ENCODE data around the gene SRSF7. TPM values are rescaled to one million over a fixed set of nuclear protein-coding genes. Genes with fewer than 3 reads are reported as not detected.
"Not testable (repeated sequence)": the region's sequence is repeated elsewhere in the genome, so short reads cannot be mapped to it uniquely, and the experiment has no call there.

SRSF7 gene
- total RNA-seq, 4 donors from 2014 or later = 94.4 to 163 (median 128) TPM

DNA sequence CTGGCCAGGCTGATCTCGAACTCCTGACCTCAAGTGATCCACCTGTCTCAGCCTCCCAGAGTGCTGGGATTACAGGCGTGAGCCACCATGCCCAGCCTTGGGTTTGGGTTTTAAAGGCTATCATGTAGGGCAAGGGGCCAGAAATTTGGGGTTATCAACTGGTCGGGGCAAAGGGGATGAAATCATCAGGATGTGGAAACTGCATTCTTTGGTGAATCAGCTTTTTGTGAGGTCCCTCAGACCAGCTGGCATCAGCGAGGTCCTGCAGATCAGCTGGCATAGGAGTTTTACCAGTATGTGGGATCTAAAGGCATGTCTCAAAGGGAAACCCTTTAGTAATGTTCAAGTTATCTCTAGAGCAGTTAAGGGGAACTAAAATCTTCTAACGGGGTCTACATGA, 20.5 kb upstream of the SRSF7 start:
- Histone ChIP-seq H3K9me3 (no peaks in the 10 kb centered on the region), H3K4me3 (no peak overlapping the region), H3K27me3 (no peaks in the 10 kb centered on the region), H3K27ac (no peak overlapping the region), H3K4me1 (no peaks in the 10 kb centered on the region), H3K36me3 (no peaks in the 10 kb centered on the region)
- TF ChIP-seq, protein P1, sequence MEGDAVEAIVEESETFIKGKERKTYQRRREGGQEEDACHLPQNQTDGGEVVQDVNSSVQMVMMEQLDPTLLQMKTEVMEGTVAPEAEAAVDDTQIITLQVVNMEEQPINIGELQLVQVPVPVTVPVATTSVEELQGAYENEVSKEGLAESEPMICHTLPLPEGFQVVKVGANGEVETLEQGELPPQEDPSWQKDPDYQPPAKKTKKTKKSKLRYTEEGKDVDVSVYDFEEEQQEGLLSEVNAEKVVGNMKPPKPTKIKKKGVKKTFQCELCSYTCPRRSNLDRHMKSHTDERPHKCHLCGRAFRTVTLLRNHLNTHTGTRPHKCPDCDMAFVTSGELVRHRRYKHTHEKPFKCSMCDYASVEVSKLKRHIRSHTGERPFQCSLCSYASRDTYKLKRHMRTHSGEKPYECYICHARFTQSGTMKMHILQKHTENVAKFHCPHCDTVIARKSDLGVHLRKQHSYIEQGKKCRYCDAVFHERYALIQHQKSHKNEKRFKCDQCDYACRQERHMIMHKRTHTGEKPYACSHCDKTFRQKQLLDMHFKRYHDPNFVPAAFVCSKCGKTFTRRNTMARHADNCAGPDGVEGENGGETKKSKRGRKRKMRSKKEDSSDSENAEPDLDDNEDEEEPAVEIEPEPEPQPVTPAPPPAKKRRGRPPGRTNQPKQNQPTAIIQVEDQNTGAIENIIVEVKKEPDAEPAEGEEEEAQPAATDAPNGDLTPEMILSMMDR (IDR thresholded peaks at IDR 0.05) = no peak
- TF ChIP-seq POLR2A (IDR thresholded peaks at IDR 0.05) = no peak
- intact Hi-C loops (cut with DNase I; ENCODE audit: low total_unique reads) = no loop called here
- no peak for DNase-seq

GRCh38 chr2:38765551-38765950, 14.4 kb upstream of the SRSF7 start:
- H3K4me3 ChIP-seq = no peak overlapping the region
- intact Hi-C loops (cut with DNase I; ENCODE audit: low total_unique reads) = no loop called here
- no peak overlapping the region for H3K27ac ChIP-seq
- no peak for TF ChIP-seq POLR2A (IDR thresholded peaks at IDR 0.05)
- H3K4me1 ChIP-seq = no peaks in the 10 kb centered on the region
- no peaks in the 10 kb centered on the region for H3K27me3 ChIP-seq
- H3K36me3 ChIP-seq = no peaks in the 10 kb centered on the region
- no peaks in the 10 kb centered on the region for H3K9me3 ChIP-seq
- no peak for DNase-seq

DNA sequence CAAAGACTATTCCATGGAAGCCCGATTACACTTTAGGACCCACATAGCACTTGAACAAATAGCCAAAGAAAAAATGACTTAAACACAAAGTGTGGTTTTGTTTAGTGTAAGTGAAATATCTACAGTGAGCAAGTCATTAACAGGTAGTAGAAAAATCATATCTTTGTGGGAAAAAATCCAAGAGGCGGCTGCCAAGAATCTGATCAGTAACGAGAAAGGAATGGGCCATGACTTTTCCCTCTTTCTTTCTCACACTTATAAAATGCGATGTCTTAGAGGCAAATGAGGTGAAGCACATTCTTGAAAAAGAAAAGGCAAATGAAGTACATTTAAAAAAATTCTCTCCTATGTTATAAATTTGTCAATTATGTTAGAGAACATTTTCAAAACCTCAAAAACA, 14.0 kb upstream of the SRSF7 start:
- H3K27ac ChIP-seq = no peak overlapping the region
- TF ChIP-seq, protein P1 (IDR thresholded peaks at IDR 0.05) = no peak
- no peak for TF ChIP-seq POLR2A (IDR thresholded peaks at IDR 0.05)
- no peaks in the 10 kb centered on the region for H3K36me3 ChIP-seq
- H3K4me3 ChIP-seq = no peak overlapping the region
- H3K27me3 ChIP-seq = no peaks in the 10 kb centered on the region
- intact Hi-C loops (cut with DNase I; ENCODE audit: low total_unique reads) = no loop called here
- no peaks in the 10 kb centered on the region for H3K9me3 ChIP-seq
- DNase-seq = no peak
- no peaks in the 10 kb centered on the region for H3K4me1 ChIP-seq

DNA sequence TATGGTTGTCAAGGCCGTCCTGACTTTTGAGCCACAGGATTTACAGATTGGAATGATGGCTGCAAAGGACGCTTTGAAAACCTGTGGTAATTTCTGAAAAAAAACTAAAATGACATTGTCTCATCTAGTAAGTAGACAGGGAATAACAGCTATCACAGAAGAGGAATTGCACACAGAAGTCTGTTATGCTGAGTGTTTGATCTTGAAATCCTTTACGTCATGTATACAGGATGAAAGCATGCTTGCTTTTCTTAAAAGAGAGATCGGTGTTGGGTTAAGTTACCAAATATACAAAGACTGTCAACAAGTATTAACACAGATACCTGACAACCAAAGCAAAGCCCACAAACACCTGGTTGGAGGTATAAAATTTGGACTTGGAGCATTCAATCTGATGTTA, 12.6 kb upstream of the SRSF7 start:
- Histone ChIP-seq H3K4me1 (no peaks in the 10 kb centered on the region), H3K4me3 (no peak overlapping the region), H3K36me3 (no peaks in the 10 kb centered on the region), H3K9me3 (no peaks in the 10 kb centered on the region), H3K27me3 (no peaks in the 10 kb centered on the region), H3K27ac (no peak overlapping the region)
- intact Hi-C loops (cut with DNase I; ENCODE audit: low total_unique reads) = no loop called here
- no peak for TF ChIP-seq POLR2A (IDR thresholded peaks at IDR 0.05)
- TF ChIP-seq, protein P1 (IDR thresholded peaks at IDR 0.05) = no peak
- DNase-seq = no peak

DNA sequence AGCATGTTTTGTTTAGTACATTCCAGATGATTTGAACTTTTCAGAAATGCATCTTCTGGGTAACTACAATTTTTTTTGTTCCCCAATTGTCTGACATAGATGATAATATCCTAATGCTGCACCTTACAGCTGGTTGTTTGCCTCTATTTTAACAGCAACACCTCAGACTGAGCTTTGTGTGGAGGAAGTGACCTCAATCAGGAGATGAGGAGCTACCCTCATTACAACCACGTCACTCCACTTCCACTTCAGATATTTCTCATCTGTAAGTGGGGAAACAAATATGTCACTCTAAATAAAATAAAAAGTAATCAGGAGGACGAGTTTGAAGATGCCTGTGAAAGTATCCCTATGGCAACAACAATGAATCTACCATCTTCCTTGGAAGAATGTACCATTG, 12.1 kb upstream of the SRSF7 start:
- Histone ChIP-seq H3K4me1 (no peaks in the 10 kb centered on the region), H3K4me3 (no peak overlapping the region), H3K27ac (no peak overlapping the region), H3K27me3 (no peaks in the 10 kb centered on the region), H3K36me3 (no peaks in the 10 kb centered on the region), H3K9me3 (no peaks in the 10 kb centered on the region)
- no peak for TF ChIP-seq POLR2A (IDR thresholded peaks at IDR 0.05)
- TF ChIP-seq, protein P1 (IDR thresholded peaks at IDR 0.05) = no peak
- intact Hi-C loops (cut with DNase I; ENCODE audit: low total_unique reads) = no loop called here
- DNase-seq = no peak

DNA sequence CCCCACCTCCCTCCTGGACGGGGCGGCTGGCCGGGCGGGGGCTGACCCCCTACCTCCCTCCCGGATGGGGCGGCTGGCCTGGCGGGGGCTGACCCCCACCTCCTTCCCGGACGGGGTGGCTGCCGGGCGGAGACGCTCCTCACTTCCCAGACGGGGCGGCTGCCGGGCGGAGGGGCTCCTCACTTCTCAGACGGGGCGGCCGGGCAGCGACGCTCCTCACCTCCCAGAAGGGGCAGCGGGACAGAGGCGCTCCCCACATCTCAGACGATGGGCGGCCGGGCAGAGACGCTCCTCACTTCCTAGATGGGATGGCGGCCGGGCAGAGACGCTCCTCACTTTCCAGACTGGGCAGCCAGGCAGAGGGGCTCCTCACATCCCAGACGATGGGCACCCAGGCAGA, 4.7 kb upstream of the SRSF7 start:
- intact Hi-C loops (cut with DNase I; ENCODE audit: low total_unique reads); H3K9me3 ChIP-seq; H3K36me3 ChIP-seq; H3K27ac ChIP-seq; DNase-seq; H3K4me3 ChIP-seq; H3K4me1 ChIP-seq; H3K27me3 ChIP-seq: not testable (repeated sequence)

Data from uterus (tissue), 4 donors.